Parathyroid adenoma (tissue), 2 donors: ENCODE results near the gene VILL.

ENCODE experiments used
- H2AFZ ChIP-seq: fragments of 300-600 bp; sonication (generic); one replicate; pipeline ENCODE4 v1.7.0; 2017; ENCODE audit warnings: antibody characterized with exemption, mild to moderate bottlenecking
- H3K27ac ChIP-seq: fragments of 300-600 bp; sonication (generic); one replicate; pipeline ENCODE4 v1.7.0; 2017
- H3K27me3 ChIP-seq: fragments of 300-600 bp; sonication (generic); one replicate; pipeline ENCODE4 v1.7.0; 2017; ENCODE audit warnings: low read length; ENCODE audit not compliant: control insufficient read depth, insufficient read depth
- H3K36me3 ChIP-seq: fragments of 300-600 bp; sonication (generic); one replicate; pipeline ENCODE4 v1.7.0; 2017; ENCODE audit warnings: low read length; ENCODE audit not compliant: control insufficient read depth, insufficient read depth
- H3K4me1 ChIP-seq: fragments of 300-600 bp; sonication (generic); one replicate; pipeline ENCODE4 v1.7.0; 2017; ENCODE audit warnings: control low read depth
- H3K4me2 ChIP-seq: fragments of 300-600 bp; sonication (generic); one replicate; pipeline ENCODE4 v1.7.0; 2017; ENCODE audit warnings: low read length
- H3K4me3 ChIP-seq: fragments of 300-600 bp; sonication (generic); one replicate; pipeline ENCODE4 v1.7.0; 2017; ENCODE audit warnings: low read depth, low read length
- H3K79me2 ChIP-seq: fragments of 300-600 bp; sonication (generic); one replicate; pipeline ENCODE4 v1.7.0; 2017; ENCODE audit warnings: control low read depth
- H3K9ac ChIP-seq: fragments of 300-600 bp; sonication (generic); one replicate; pipeline ENCODE4 v1.7.0; 2017; ENCODE audit warnings: mild to moderate bottlenecking
- H3K9me3 ChIP-seq: fragments of 300-600 bp; sonication (generic); one replicate; pipeline ENCODE4 v1.7.0; 2017; ENCODE audit warnings: low read length; ENCODE audit not compliant: control insufficient read depth
- CTCF ChIP-seq: fragments of 300-600 bp; sonication (generic); IDR thresholded peaks from one replicate; pipeline ENCODE4 v1.7.0; 2017; ENCODE audit warnings: antibody characterized with exemption, mild to moderate bottlenecking
- donor health status: primary hyperparathyroidism.

Gene VILL

GRCh38 chr3:38036906-38037305 is 46.3 kb downstream of the VILL start:
- Histone ChIP-seq H3K4me3 (no peak overlapping the region), H3K27ac (no peak overlapping the region), H3K4me1 (no peaks in the 10 kb centered on the region), H3K4me2 (no peak overlapping the region), H3K9me3 (no peaks in the 10 kb centered on the region), H2AFZ (no peak overlapping the region), H3K79me2 (no peaks in the 10 kb centered on the region), H3K36me3 (no peaks in the 10 kb centered on the region), H3K27me3 (no peaks in the 10 kb centered on the region), H3K9ac (no peak overlapping the region)
- TF ChIP-seq CTCF: no peak

- H3K9ac ChIP-seq: no peak overlapping the region
- no peak overlapping the region for H2AFZ ChIP-seq
- no peaks in the 10 kb centered on the region for H3K79me2 ChIP-seq
- no peak overlapping the region for H3K27ac ChIP-seq
- TF ChIP-seq CTCF: no peak
- no peaks in the 10 kb centered on the region for H3K9me3 ChIP-seq
- H3K27me3 ChIP-seq: no peaks in the 10 kb centered on the region
- H3K36me3 ChIP-seq: no peaks in the 10 kb centered on the region
- H3K4me2 ChIP-seq: no peak overlapping the region
- no peak overlapping the region for H3K4me3 ChIP-seq
- no peaks in the 10 kb centered on the region for H3K4me1 ChIP-seq
Observed at GRCh38 chr3:38038447-38038911, 47.9 kb downstream of the VILL start.

- Histone ChIP-seq H3K4me3 (peak within 1 kb of the TSS; percentile 5), H3K36me3 (no peaks in the 10 kb centered on the region), H3K79me2 (no peaks in the 10 kb centered on the region), H3K27me3 (no peaks in the 10 kb centered on the region), H3K9ac (no peak within 1 kb of the TSS), H3K27ac (no peak within 1 kb of the TSS), H3K9me3 (no peaks in the 10 kb centered on the region), H3K4me1 (no peaks in the 10 kb centered on the region), H2AFZ (peak within 1 kb of the TSS; percentile 62), H3K4me2 (peak within 1 kb of the TSS; percentile 53)
- no peak for TF ChIP-seq CTCF
Observed at GRCh38 chr3:38039101-38039898, 48.7 kb downstream of the VILL start, which contains the start of gene DLEC1. Gene DLEC1, plus strand, starts transcription at chr3:38039208. Its CDS starts 18 bp downstream, at chr3:38039226.

- H3K27me3 ChIP-seq: no peaks in the 10 kb centered on the region
- no peaks in the 10 kb centered on the region for H3K79me2 ChIP-seq
- TF ChIP-seq CTCF: no peak
- H3K9ac ChIP-seq: no peak overlapping the region
- no peaks in the 10 kb centered on the region for H3K4me1 ChIP-seq
- H3K36me3 ChIP-seq: no peaks in the 10 kb centered on the region
- no peak overlapping the region for H3K27ac ChIP-seq
- peak overlapping the region; percentile 62 for H2AFZ ChIP-seq
- no peak overlapping the region for H3K4me3 ChIP-seq
- H3K9me3 ChIP-seq: no peaks in the 10 kb centered on the region
- H3K4me2 ChIP-seq: peak overlapping the region; percentile 53
Observed at GRCh38 chr3:38039899-38040261, 49.3 kb downstream of the VILL start.

GRCh38 chr3:38040401-38040800 is 49.8 kb downstream of the VILL start:
- Histone ChIP-seq H3K36me3 (no peaks in the 10 kb centered on the region), H3K27me3 (no peaks in the 10 kb centered on the region), H3K4me3 (no peak overlapping the region), H3K27ac (no peak overlapping the region), H3K9ac (no peak overlapping the region), H3K4me2 (no peak overlapping the region), H3K9me3 (no peaks in the 10 kb centered on the region), H3K4me1 (no peaks in the 10 kb centered on the region), H2AFZ (no peak overlapping the region), H3K79me2 (no peaks in the 10 kb centered on the region)
- TF ChIP-seq CTCF: no peak
